ENCODE results near the gene FOXC1. TPM values are rescaled to one million over a fixed set of nuclear protein-coding genes. Genes with fewer than 3 reads are reported as not detected.

FOXC1 gene
- polyA plus RNA-seq, 1 experiment, result 7.8 TPM

DNA sequence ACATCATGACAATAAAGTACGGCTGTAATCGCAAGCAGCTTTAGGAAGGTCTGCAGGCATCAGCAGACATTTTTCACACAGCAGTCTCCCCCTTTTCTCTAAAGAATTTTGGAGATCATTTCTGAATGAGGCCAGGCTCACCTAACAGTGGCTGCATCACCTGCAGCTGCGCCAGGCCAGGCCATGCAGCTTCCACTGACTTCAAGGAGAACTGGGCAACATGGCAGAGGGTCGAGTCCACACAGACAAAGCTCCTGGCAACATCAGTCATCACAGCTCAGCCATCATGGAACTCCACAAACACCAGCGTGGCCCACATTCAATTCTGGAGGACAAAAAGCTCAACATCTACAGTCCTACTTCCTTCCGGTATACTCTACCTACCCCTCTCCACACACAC lies 17.8 kb upstream of the FOXC1 start:
- ChIA-PET CTCF (interaction anchor here (1.4 kb wide), 1 partner anchor 1042 kb away, joined by 5 read pairs; no protein-coding TSS in a partner anchor), POLR2A (no interaction called here)
- DNase-seq (ENCODE audit: low read depth), result no peak
- H3K36me3 ChIP-seq (ENCODE audit: control insufficient read depth, insufficient read depth, low read length), result no peaks in the 10 kb centered on the region
- peaks cover 4% of the 10 kb centered on the region; the same call in 1 of the 2 replicates for H3K27me3 ChIP-seq (ENCODE audit: control insufficient read depth, insufficient read depth, low read length)
- no peak overlapping the region for H3K4me3 ChIP-seq (ENCODE audit: low read depth, low read length)
- no peak for TF ChIP-seq CTCF (IDR thresholded peaks at IDR 0.05; ENCODE audit: insufficient read depth, low read depth, low read length)

- H3K27me3 ChIP-seq (ENCODE audit: control insufficient read depth, insufficient read depth, low read length), result peaks cover 4% of the 10 kb centered on the region; the same call in 1 of the 2 replicates
- no peak for TF ChIP-seq CTCF (IDR thresholded peaks at IDR 0.05; ENCODE audit: insufficient read depth, low read depth, low read length)
- POLR2A ChIA-PET, result no interaction called here
- no peak for DNase-seq (ENCODE audit: low read depth)
- CTCF ChIA-PET, result interaction anchor here (0.6 to 1.4 kb wide), 4 partner anchors 16 to 1158 kb away, joined by 3 to 5 read pairs (median 4); partner anchors contain the start of gene MYLK4
- no peaks in the 10 kb centered on the region for H3K36me3 ChIP-seq (ENCODE audit: control insufficient read depth, insufficient read depth, low read length)
- H3K4me3 ChIP-seq (ENCODE audit: low read depth, low read length), result no peak overlapping the region
Measured at GRCh38 chr6:1592852-1593251, 16.9 kb upstream of the FOXC1 start.

DNA sequence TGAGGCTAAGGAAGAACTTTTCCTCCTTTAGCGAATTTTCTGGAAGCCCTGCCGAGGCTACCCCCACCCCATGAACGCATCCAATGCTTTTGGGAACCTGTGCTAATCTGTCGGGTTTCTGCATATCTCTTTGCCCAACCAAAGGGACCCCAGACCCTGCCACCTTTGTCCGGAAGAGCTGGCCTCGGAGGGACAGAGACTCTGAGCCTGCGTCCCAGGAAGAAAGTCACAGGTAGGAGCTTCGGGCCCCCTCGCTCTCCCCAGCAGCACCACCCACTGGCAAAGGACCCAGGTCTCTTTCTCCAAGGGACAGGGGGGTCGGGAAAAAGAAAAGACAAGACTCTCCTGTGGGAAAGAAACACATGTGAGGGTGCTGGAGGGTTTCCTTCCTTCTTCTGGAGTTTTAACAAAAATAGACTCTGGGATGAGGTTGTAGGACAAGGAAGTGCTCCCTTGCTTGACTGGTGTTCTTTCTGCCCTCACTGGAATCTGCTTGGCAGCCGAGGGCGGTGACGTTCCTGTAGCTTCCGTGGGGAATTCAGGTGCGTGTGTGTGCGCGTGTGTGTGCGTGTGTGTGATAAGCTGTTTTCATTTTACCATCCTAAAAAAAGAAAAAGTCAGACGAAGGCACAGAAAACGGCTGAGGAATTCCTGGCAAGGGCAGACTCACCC lies 16.3 kb upstream of the FOXC1 start:
- ChIA-PET CTCF (interaction anchor here (1.0 to 5.1 kb wide), 4 partner anchors 17 to 1156 kb away, joined by 3 to 92 read pairs (median 4); partner anchors contain the start of gene MYLK4), POLR2A (interaction anchor here (0.7 kb wide), 1 partner anchor 32 kb away, joined by 3 read pairs; no protein-coding TSS in a partner anchor)
- TF ChIP-seq CTCF (IDR thresholded peaks at IDR 0.05; ENCODE audit: insufficient read depth, low read depth, low read length), result no peak
- H3K4me3 ChIP-seq (ENCODE audit: low read depth, low read length), result no peak overlapping the region
- H3K36me3 ChIP-seq (ENCODE audit: control insufficient read depth, insufficient read depth, low read length), result no peaks in the 10 kb centered on the region
- no peak for DNase-seq (ENCODE audit: low read depth)
- H3K27me3 ChIP-seq (ENCODE audit: control insufficient read depth, insufficient read depth, low read length), result peaks cover 4% of the 10 kb centered on the region; the same call in 1 of the 2 replicates

DNA sequence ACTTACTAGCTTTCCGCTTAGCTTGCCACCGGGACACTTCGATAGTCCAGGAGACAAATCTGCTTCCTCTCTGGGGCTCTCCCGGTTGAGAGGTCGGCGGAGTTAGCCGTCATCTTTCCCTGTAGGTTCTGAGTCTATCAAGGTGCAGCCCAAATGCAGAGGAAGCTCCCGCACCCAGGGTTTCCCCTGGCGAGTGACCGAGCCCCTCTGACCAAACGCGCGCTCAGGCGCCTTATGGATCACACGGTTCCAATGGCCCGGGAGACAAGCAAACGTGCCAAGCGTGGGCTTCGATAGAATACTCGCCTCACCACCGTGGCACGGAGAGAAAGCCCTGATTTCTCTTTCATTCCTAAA lies 15.8 kb upstream of the FOXC1 start:
- POLR2A ChIA-PET, result interaction anchor here (0.7 kb wide), 1 partner anchor 33 kb away, joined by 3 read pairs; no protein-coding TSS in a partner anchor
- peaks cover 4% of the 10 kb centered on the region; the same call in 1 of the 2 replicates for H3K27me3 ChIP-seq (ENCODE audit: control insufficient read depth, insufficient read depth, low read length)
- H3K4me3 ChIP-seq (ENCODE audit: low read depth, low read length), result no peak overlapping the region
- no peaks in the 10 kb centered on the region for H3K36me3 ChIP-seq (ENCODE audit: control insufficient read depth, insufficient read depth, low read length)
- no peak for TF ChIP-seq CTCF (IDR thresholded peaks at IDR 0.05; ENCODE audit: insufficient read depth, low read depth, low read length)
- DNase-seq (ENCODE audit: low read depth), result no peak
- CTCF ChIA-PET, result interaction anchor here (1.0 to 5.1 kb wide), 2 partner anchors 760 to 1155 kb away, joined by 3 to 92 read pairs; partner anchors contain the start of gene MYLK4

- no peak for DNase-seq (ENCODE audit: low read depth)
- ChIA-PET CTCF (interaction anchor here (0.6 to 6.6 kb wide), 13 partner anchors 15 to 1155 kb away, joined by 3 to 92 read pairs (median 5); partner anchors contain the start of gene MYLK4), POLR2A (no interaction called here)
- TF ChIP-seq CTCF (IDR thresholded peaks at IDR 0.05; ENCODE audit: insufficient read depth, low read depth, low read length), result no peak
- Histone ChIP-seq H3K4me3 (ENCODE audit: low read depth, low read length) (no peak overlapping the region), H3K36me3 (ENCODE audit: control insufficient read depth, insufficient read depth, low read length) (no peaks in the 10 kb centered on the region), H3K27me3 (ENCODE audit: control insufficient read depth, insufficient read depth, low read length) (peaks cover 4% of the 10 kb centered on the region; the same call in 1 of the 2 replicates)
Measured at GRCh38 chr6:1594445-1595200, 15.1 kb upstream of the FOXC1 start.
